ENCODE measurements around the gene DEFB124. TPM values are rescaled to one million over a fixed set of nuclear protein-coding genes. Genes with fewer than 3 reads are reported as not detected.

DEFB124 gene
- total RNA-seq, 1 experiment from 2014 or later: not detected

DNA sequence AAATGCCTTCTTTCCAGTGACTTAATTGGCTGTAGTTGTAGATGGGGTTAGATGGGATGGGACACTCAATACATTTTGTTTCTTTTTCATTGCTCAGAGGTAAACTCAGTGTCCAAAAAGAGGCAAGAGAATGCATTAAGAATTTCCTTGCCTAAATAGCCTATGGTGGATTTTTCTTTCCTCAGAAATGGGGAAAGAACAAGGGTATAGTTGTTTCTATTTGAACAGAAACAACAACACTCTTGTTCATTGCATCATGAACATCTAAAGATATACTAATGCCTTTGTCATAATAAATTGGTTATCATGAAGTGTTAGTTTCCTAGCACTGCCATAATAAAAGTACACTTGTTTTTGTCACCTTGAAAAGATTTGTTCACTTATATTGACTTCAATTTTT is 49.1 kb downstream of the DEFB124 start (continued):
- TF ChIP-seq TP53 (CRISPR knock-in tag; IDR thresholded peaks at IDR 0.05) (no peak), CBFB (CRISPR knock-in tag; IDR thresholded peaks at IDR 0.05; ENCODE audit: low read depth) (no peak), TEAD4 (CRISPR knock-in tag; IDR thresholded peaks at IDR 0.05) (no peak)
- TF ChIP-seq, protein P1, sequence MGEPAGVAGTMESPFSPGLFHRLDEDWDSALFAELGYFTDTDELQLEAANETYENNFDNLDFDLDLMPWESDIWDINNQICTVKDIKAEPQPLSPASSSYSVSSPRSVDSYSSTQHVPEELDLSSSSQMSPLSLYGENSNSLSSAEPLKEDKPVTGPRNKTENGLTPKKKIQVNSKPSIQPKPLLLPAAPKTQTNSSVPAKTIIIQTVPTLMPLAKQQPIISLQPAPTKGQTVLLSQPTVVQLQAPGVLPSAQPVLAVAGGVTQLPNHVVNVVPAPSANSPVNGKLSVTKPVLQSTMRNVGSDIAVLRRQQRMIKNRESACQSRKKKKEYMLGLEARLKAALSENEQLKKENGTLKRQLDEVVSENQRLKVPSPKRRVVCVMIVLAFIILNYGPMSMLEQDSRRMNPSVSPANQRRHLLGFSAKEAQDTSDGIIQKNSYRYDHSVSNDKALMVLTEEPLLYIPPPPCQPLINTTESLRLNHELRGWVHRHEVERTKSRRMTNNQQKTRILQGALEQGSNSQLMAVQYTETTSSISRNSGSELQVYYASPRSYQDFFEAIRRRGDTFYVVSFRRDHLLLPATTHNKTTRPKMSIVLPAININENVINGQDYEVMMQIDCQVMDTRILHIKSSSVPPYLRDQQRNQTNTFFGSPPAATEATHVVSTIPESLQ (CRISPR knock-in tag; IDR thresholded peaks at IDR 0.05): no peak
- TF ChIP-seq, protein P2, sequence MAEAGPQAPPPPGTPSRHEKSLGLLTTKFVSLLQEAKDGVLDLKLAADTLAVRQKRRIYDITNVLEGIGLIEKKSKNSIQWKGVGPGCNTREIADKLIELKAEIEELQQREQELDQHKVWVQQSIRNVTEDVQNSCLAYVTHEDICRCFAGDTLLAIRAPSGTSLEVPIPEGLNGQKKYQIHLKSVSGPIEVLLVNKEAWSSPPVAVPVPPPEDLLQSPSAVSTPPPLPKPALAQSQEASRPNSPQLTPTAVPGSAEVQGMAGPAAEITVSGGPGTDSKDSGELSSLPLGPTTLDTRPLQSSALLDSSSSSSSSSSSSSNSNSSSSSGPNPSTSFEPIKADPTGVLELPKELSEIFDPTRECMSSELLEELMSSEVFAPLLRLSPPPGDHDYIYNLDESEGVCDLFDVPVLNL (CRISPR knock-in tag; IDR thresholded peaks at IDR 0.05; ENCODE audit: borderline replicate concordance, low read depth): no peak

DNA sequence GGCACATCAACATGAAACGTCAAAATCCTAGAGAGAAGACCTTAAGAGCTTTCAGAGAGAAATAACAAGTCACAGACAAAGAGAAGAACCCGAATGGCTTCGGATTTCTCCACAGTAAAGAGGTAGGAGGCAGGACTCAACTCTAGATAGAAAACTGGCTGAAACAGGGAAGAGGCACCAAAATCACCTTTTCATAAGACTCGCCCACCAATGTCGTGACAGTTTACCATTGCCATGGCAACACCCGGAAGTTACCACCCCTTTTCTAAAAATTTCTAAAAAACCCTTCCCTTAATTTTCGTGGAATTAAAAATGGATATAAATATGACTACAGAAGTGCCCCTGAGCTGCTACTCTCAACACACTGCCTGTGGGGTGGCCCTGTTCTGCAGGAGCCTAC is 56.6 kb downstream of the DEFB124 start:
- Mint-ChIP-seq H3K9me3 (peaks cover 80% of the 10 kb centered on the region), H3K4me1 (no peaks in the 10 kb centered on the region), H3K27me3 (ENCODE audit: low read depth) (peaks cover 5% of the 10 kb centered on the region; the same call in 1 of the 2 replicates), H3K4me3 (no peak overlapping the region), H3K36me3 (peaks cover 51% of the 10 kb centered on the region), H3K27ac (no peak overlapping the region)
- POLR2A ChIA-PET: no interaction called here
- TF ChIP-seq, protein P3, sequence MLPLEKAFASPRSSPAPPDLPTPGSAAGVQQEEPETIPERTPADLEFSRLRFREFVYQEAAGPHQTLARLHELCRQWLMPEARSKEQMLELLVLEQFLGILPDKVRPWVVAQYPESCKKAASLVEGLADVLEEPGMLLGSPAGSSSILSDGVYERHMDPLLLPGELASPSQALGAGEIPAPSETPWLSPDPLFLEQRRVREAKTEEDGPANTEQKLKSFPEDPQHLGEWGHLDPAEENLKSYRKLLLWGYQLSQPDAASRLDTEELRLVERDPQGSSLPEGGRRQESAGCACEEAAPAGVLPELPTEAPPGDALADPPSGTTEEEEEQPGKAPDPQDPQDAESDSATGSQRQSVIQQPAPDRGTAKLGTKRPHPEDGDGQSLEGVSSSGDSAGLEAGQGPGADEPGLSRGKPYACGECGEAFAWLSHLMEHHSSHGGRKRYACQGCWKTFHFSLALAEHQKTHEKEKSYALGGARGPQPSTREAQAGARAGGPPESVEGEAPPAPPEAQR (CRISPR knock-in tag; IDR thresholded peaks at IDR 0.05): no peak
- TF ChIP-seq ZNF138 (CRISPR knock-in tag; conservative IDR thresholded peaks at IDR 0.05) (no peak), NR2C2 (CRISPR knock-in tag; IDR thresholded peaks at IDR 0.05) (no peak), ATF1 (CRISPR knock-in tag; IDR thresholded peaks at IDR 0.05) (no peak), SP1 (CRISPR knock-in tag; conservative IDR thresholded peaks at IDR 0.05) (no peak), MYBL2 (CRISPR knock-in tag; IDR thresholded peaks at IDR 0.05) (no peak), ETV6 (CRISPR knock-in tag; IDR thresholded peaks at IDR 0.05) (no peak), ZNF121 (CRISPR knock-in tag; IDR thresholded peaks at IDR 0.05) (no peak), NR1H2 (CRISPR knock-in tag; IDR thresholded peaks at IDR 0.05) (no peak), GABPB1 (CRISPR knock-in tag; IDR thresholded peaks at IDR 0.05) (no peak)
- TF ChIP-seq, protein P4, sequence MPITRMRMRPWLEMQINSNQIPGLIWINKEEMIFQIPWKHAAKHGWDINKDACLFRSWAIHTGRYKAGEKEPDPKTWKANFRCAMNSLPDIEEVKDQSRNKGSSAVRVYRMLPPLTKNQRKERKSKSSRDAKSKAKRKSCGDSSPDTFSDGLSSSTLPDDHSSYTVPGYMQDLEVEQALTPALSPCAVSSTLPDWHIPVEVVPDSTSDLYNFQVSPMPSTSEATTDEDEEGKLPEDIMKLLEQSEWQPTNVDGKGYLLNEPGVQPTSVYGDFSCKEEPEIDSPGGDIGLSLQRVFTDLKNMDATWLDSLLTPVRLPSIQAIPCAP (CRISPR knock-in tag; IDR thresholded peaks at IDR 0.05): no peak
- TF ChIP-seq, protein P5, sequence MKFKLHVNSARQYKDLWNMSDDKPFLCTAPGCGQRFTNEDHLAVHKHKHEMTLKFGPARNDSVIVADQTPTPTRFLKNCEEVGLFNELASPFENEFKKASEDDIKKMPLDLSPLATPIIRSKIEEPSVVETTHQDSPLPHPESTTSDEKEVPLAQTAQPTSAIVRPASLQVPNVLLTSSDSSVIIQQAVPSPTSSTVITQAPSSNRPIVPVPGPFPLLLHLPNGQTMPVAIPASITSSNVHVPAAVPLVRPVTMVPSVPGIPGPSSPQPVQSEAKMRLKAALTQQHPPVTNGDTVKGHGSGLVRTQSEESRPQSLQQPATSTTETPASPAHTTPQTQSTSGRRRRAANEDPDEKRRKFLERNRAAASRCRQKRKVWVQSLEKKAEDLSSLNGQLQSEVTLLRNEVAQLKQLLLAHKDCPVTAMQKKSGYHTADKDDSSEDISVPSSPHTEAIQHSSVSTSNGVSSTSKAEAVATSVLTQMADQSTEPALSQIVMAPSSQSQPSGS (CRISPR knock-in tag; IDR thresholded peaks at IDR 0.05; ENCODE audit: borderline replicate concordance, low read depth): no peak
- TF ChIP-seq, protein P6, sequence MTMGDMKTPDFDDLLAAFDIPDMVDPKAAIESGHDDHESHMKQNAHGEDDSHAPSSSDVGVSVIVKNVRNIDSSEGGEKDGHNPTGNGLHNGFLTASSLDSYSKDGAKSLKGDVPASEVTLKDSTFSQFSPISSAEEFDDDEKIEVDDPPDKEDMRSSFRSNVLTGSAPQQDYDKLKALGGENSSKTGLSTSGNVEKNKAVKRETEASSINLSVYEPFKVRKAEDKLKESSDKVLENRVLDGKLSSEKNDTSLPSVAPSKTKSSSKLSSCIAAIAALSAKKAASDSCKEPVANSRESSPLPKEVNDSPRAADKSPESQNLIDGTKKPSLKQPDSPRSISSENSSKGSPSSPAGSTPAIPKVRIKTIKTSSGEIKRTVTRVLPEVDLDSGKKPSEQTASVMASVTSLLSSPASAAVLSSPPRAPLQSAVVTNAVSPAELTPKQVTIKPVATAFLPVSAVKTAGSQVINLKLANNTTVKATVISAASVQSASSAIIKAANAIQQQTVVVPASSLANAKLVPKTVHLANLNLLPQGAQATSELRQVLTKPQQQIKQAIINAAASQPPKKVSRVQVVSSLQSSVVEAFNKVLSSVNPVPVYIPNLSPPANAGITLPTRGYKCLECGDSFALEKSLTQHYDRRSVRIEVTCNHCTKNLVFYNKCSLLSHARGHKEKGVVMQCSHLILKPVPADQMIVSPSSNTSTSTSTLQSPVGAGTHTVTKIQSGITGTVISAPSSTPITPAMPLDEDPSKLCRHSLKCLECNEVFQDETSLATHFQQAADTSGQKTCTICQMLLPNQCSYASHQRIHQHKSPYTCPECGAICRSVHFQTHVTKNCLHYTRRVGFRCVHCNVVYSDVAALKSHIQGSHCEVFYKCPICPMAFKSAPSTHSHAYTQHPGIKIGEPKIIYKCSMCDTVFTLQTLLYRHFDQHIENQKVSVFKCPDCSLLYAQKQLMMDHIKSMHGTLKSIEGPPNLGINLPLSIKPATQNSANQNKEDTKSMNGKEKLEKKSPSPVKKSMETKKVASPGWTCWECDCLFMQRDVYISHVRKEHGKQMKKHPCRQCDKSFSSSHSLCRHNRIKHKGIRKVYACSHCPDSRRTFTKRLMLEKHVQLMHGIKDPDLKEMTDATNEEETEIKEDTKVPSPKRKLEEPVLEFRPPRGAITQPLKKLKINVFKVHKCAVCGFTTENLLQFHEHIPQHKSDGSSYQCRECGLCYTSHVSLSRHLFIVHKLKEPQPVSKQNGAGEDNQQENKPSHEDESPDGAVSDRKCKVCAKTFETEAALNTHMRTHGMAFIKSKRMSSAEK (CRISPR knock-in tag; IDR thresholded peaks at IDR 0.05; ENCODE audit: borderline replicate concordance): no peak
- TF ChIP-seq, protein P7, sequence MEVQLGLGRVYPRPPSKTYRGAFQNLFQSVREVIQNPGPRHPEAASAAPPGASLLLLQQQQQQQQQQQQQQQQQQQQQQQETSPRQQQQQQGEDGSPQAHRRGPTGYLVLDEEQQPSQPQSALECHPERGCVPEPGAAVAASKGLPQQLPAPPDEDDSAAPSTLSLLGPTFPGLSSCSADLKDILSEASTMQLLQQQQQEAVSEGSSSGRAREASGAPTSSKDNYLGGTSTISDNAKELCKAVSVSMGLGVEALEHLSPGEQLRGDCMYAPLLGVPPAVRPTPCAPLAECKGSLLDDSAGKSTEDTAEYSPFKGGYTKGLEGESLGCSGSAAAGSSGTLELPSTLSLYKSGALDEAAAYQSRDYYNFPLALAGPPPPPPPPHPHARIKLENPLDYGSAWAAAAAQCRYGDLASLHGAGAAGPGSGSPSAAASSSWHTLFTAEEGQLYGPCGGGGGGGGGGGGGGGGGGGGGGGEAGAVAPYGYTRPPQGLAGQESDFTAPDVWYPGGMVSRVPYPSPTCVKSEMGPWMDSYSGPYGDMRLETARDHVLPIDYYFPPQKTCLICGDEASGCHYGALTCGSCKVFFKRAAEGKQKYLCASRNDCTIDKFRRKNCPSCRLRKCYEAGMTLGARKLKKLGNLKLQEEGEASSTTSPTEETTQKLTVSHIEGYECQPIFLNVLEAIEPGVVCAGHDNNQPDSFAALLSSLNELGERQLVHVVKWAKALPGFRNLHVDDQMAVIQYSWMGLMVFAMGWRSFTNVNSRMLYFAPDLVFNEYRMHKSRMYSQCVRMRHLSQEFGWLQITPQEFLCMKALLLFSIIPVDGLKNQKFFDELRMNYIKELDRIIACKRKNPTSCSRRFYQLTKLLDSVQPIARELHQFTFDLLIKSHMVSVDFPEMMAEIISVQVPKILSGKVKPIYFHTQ (CRISPR knock-in tag; IDR thresholded peaks at IDR 0.05): no peak
- DNase-seq (ENCODE audit: low spot score) (no peak), ATAC-seq (no peak)
- CTCF ChIA-PET: no interaction called here

All from WTC11 (cell line).